Brain microvascular endothelial cell (primary cell): ENCODE results near the gene ADAMTS2.

Experiments
- DNase-seq: peaks from one replicate; pipeline ENCODE4 v3.0.0-alpha.2; 2020
- H3K27ac ChIP-seq: fragments of 250-450 bp; sonication (Bioruptor Pico); 2 replicates; pipeline ENCODE4 v1.5.1; 2020; ENCODE audit warnings: mild to moderate bottlenecking, moderate library complexity
- H3K27me3 ChIP-seq: fragments of 250-450 bp; sonication (Bioruptor Pico); replicated peaks from 2 replicates; pipeline ENCODE4 v1.5.1; 2020; ENCODE audit warnings: mild to moderate bottlenecking
- H3K36me3 ChIP-seq: fragments of 250-450 bp; sonication (Bioruptor Pico); replicated peaks from 2 replicates; pipeline ENCODE4 v1.5.1; 2020; ENCODE audit warnings: mild to moderate bottlenecking
- H3K4me3 ChIP-seq: 2 replicates; pipeline ENCODE4 v1.5.1; 2011; ENCODE audit warnings: low read depth, mild to moderate bottlenecking, control low read depth, low read length, moderate library complexity
- in situ Hi-C: cut with HindIII; loops from 2 replicates; pipeline ENCODE4 v1.10.0; 2017; ENCODE audit warnings: low sequenced_read_pairs, low pct_ligation_motif_present
- TF ChIP-seq, protein P1 (sequence below): IDR thresholded peaks from 2 replicates; pipeline ENCODE4 v1.5.1; 2011; ENCODE audit warnings: low read depth, mild to moderate bottlenecking, moderate library complexity, low read length, control low read depth, inconsistent platforms; ENCODE audit errors: missing control alignments

Gene ADAMTS2

DNA sequence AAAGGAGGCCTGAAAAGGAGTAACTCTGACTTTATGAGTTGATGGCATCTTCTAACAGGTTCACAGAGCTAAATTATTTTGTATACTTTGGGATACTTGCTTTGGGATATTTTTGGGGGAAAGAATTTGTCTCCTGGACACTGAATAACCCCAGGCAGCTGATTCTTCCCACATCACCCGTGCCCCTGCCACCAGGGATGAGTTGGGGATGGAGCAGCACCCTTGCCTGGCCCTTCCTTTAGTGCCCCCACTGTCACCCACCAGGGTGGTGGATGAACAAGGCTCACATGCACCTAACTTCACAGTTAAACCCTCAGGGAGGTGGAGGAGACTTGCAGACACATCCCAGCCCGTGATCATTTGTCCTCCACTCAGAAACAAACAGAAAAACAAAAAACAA is 2.3 kb upstream of the ADAMTS2 start:
- DNase-seq, result no peak
- H3K27ac ChIP-seq, result no peak overlapping the region
- no peaks in the 10 kb centered on the region for H3K27me3 ChIP-seq
- TF ChIP-seq, protein P1, sequence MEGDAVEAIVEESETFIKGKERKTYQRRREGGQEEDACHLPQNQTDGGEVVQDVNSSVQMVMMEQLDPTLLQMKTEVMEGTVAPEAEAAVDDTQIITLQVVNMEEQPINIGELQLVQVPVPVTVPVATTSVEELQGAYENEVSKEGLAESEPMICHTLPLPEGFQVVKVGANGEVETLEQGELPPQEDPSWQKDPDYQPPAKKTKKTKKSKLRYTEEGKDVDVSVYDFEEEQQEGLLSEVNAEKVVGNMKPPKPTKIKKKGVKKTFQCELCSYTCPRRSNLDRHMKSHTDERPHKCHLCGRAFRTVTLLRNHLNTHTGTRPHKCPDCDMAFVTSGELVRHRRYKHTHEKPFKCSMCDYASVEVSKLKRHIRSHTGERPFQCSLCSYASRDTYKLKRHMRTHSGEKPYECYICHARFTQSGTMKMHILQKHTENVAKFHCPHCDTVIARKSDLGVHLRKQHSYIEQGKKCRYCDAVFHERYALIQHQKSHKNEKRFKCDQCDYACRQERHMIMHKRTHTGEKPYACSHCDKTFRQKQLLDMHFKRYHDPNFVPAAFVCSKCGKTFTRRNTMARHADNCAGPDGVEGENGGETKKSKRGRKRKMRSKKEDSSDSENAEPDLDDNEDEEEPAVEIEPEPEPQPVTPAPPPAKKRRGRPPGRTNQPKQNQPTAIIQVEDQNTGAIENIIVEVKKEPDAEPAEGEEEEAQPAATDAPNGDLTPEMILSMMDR, result no peak
- no peaks in the 10 kb centered on the region for H3K36me3 ChIP-seq
- in situ Hi-C loops, result no loop called here
- H3K4me3 ChIP-seq, result no peak overlapping the region

DNA sequence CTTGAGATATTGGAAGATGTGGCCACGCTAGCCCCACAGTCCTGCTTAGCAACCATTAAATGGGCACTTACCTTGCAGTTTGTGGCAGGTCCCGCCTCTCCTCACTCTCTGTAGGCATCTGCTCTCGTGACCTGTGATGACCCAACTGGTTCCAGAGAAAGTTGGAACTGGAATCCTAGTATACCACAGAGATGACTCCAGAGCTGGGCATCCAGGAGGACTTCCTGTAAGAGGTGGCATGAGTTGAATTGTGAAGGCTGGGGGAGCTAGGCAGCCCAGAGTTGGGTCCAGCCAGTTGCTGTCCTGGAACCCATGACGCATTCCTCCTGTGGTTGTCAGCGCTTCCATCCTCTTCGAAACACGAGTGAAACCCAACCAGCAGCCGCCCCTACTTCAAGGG is 1.6 kb upstream of the ADAMTS2 start:
- no peaks in the 10 kb centered on the region for H3K36me3 ChIP-seq
- no peak for DNase-seq
- TF ChIP-seq, protein P1, result no peak
- H3K4me3 ChIP-seq, result no peak overlapping the region
- no peak overlapping the region for H3K27ac ChIP-seq
- in situ Hi-C loops, result no loop called here
- H3K27me3 ChIP-seq, result no peaks in the 10 kb centered on the region

DNA sequence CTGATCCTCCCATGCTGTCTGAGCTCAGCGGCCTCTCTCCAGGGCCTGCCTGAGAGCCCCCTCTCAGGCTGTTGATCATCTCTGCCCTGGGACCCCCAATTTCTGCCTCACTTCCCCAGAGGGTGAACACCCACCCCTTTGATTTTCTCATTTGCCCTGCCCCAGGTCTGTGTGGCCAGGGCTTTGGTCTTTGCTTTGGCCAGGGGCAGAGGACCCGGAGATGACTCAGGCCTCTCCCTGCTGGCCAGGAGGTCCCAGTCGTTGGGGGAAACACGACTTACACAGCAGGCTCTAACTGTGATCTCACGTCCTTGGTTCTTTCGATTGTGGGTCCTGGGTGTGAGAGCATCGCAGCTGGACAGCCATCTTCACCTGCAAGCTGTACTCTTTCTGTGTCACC is 1.1 kb upstream of the ADAMTS2 start:
- Histone ChIP-seq H3K36me3 (no peaks in the 10 kb centered on the region), H3K4me3 (no peak overlapping the region), H3K27me3 (no peaks in the 10 kb centered on the region), H3K27ac (no peak overlapping the region)
- peak; percentile 47 for DNase-seq
- TF ChIP-seq, protein P1, result no peak
- in situ Hi-C loops, result no loop called here

DNA sequence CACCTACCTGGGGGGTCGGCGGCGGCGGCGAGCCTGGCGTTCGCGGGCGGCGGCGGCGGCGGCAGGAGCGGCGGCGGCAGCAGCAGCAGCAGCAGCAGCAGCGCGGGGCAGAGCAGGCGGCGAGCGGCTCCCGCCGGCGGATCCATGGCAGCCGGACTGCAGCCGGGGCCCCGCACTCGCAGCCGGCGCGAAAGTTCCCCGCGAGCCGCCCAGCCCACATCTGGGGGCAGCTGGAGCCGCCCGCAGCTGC is 153 bp downstream of the ADAMTS2 start:
- Histone ChIP-seq H3K27me3 (no peaks in the 10 kb centered on the region), H3K27ac (no peak overlapping the region), H3K36me3 (no peaks in the 10 kb centered on the region), H3K4me3 (peak overlapping the region; percentile 63)
- DNase-seq, result no peak
- TF ChIP-seq, protein P1, result no peak
- in situ Hi-C loops, result no loop called here

DNA sequence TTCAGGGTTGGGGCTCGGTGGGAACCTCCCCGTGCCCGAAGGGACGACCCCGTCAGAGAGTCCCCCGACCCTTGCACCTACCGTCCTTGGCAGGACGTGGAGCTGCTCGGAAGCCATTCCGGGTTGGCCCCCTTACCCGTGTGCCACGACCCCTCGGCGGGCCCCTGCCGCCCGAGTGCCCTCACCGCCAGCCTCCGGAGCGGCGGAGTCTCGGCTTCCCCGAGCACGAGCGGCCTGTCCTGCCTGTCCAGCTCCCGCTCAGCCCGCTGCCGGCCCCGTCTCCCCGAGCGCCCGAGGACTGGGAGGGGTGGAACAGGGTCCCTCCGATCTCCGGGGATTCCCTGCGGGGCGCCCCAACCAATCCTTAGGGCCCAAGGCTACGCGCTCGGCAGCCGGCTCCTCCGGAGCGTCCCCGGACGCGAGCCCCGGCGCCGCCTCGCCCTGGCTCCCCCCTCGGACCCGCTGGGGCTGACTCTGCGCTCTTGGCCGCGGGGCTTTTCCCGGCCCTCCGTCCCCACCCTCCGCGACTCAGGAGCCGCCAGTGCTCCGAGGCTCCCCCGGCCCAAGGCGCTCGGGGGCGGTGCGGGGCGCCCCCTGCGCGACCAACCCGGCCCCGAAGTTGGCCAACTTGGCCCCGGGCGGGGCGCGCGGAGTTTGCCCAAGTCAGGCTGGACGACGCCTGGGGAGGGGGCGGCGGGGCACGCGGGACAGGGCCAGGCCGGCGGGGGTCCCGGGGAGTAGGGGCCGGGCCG is 654 bp downstream of the ADAMTS2 start:
- TF ChIP-seq, protein P1, result no peak
- no peaks in the 10 kb centered on the region for H3K36me3 ChIP-seq
- in situ Hi-C loops, result no loop called here
- DNase-seq, result no peak
- H3K27me3 ChIP-seq, result no peaks in the 10 kb centered on the region
- peak overlapping the region; percentile 63 for H3K4me3 ChIP-seq
- H3K27ac ChIP-seq, result peak overlapping the region; percentile 48

DNA sequence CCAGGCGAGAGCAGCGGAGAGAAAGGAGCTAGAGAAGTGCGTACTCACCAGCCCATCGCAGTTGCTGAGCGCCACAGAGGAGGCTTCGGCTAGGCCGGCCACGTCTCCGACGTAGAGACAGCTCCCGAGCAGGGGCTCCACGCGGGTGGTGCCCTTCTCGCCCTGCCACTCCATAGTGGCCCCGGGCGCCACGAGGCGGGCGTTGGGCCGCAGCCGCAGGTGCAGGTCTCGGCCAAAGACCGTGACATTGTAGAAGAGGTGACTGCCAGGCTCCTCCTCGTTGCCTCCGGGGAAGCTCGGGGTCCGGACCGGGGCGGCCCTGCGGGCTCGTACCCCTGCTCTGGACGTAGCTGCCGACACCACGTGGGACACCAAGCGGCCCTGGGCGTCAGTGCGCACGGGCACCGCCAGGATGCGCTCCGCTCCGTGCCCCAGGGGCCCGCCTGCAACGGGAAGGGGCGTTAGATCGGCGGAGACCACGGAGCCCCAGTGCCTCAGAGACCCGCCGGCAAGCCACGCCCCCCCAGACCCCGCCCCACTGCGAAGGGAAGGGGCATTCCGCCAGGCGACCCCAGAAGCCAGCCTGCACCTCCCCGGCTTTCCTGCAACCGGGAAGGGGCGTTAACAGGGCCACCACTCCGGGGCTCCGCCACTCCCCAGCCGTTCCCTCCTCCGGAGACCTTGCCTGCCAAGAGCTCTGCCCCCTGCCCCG is 1.4 kb downstream of the ADAMTS2 start:
- Histone ChIP-seq H3K4me3 (peak overlapping the region; percentile 63), H3K27me3 (no peaks in the 10 kb centered on the region), H3K36me3 (no peaks in the 10 kb centered on the region), H3K27ac (peak overlapping the region; percentile 48)
- in situ Hi-C loops, result no loop called here
- TF ChIP-seq, protein P1, result peak; percentile 45
- DNase-seq, result peak; percentile 27
